Tibial nerve (tissue), 4 donors: ENCODE data around the gene OGFR. TPM values are rescaled to one million over a fixed set of nuclear protein-coding genes. Genes with fewer than 3 reads are reported as not detected.

Source experiments
- DNase-seq, 2 donors: peaks; one replicate each; pipeline ENCODE4 v3.0.0-alpha.2; 2019; ENCODE audit warnings: low spot score in 2 of 2
- H3K27ac ChIP-seq, 4 donors: fragments of 200-600 bp; sonication (generic) in 3 of 4; one replicate each; pipeline ENCODE4 v1.5.1; 2017 to 2019; ENCODE audit warnings: mild to moderate bottlenecking in 1 of 4
- H3K27me3 ChIP-seq, 2 donors: fragments of 200-600 bp; sonication (generic) in 1 of 2; one replicate each; pipeline versions ENCODE4 v1.5.1 to v1.6.0; 2017 to 2019
- H3K36me3 ChIP-seq, 3 donors: fragments of 200-600 bp; sonication (generic); one replicate each; pipeline ENCODE4 v1.5.1; 2018 to 2019
- H3K4me1 ChIP-seq, 4 donors: fragments of 200-600 bp; sonication (generic) in 3 of 4; one replicate each; pipeline ENCODE4 v1.5.1; 2017 to 2019
- H3K4me3 ChIP-seq, 4 donors: fragments of 200-600 bp; sonication (generic) in 3 of 4; one replicate each; pipeline ENCODE4 v1.5.1; 2017 to 2019; ENCODE audit warnings: mild to moderate bottlenecking in 1 of 4, moderate library complexity in 1 of 4
- H3K9me3 ChIP-seq, 4 donors: fragments of 200-600 bp; sonication (generic) in 3 of 4; one replicate each; pipeline ENCODE4 v1.5.1; 2017 to 2019
- CTCF ChIP-seq, 5 experiments: fragments of 200-600 bp in 3 of 5; fragments of 450-650 bp in 2 of 5; sonication (generic) in 3 of 5; IDR thresholded peaks; one replicate each; pipeline ENCODE4 v1.5.1; 2016 to 2019; ENCODE audit warnings: antibody characterized with exemption in 5 of 5, mild to moderate bottlenecking in 3 of 5, moderate library complexity in 2 of 5
- EP300 ChIP-seq, 2 donors: sonication (generic); formaldehyde crosslinking; IDR thresholded peaks; one replicate each; pipeline ENCODE4 v1.6.1; 2017; ENCODE audit warnings: antibody characterized with exemption in 2 of 2, mild to moderate bottlenecking in 1 of 2
- POLR2A ChIP-seq, 2 donors: fragments of 450-650 bp; IDR thresholded peaks; one replicate each; pipeline ENCODE4 v1.6.1; 2017; ENCODE audit warnings: antibody characterized with exemption in 2 of 2, mild to moderate bottlenecking in 2 of 2, moderate library complexity in 2 of 2
- WGBS, 2 donors: methylation state at CpG; one replicate each; pipeline ENCODE4 v1.1.5; 2018; 5-methylcytosine and 5-hydroxymethylcytosine counted together
- total RNA-seq, 4 donors: library from RNA; depleted of rRNA; stranded (reverse); fragments of >200 nt; gene quantifications; one replicate each; pipeline ENCODE4 v1.1.0, GENCODE V29; 2016

The OGFR gene
- total RNA-seq, 4 donors from 2014 or later = 67.1 to 108 (median 80.8) TPM

GRCh38 chr20:62822239-62822787 lies 17.7 kb downstream of the OGFR start:
- TF ChIP-seq CTCF (IDR thresholded peaks at IDR 0.05) = no peak
- no peak for TF ChIP-seq EP300 (IDR thresholded peaks at IDR 0.05)
- TF ChIP-seq POLR2A (IDR thresholded peaks at IDR 0.05) = no peak
- H3K4me1 ChIP-seq = peaks cover 0 to 59% (median 44%) of the 10 kb centered on the region in 4 donors
- WGBS, 2 donors = 86 to 90% methylated on average over 6 of the region's 7 CpGs

GRCh38 chr20:62822788-62823651 lies 18.4 kb downstream of the OGFR start:
- TF ChIP-seq EP300 (IDR thresholded peaks at IDR 0.05) = no peak
- TF ChIP-seq CTCF (IDR thresholded peaks at IDR 0.05) = peak in 2 of 5 experiments; percentile 11 to 28
- H3K27me3 ChIP-seq = no peaks in the 10 kb centered on the region
- H3K27ac ChIP-seq = peak overlapping the region in 2 of 4 donors; percentile 12 to 50
- peaks cover 0 to 41% (median 0%) of the 10 kb centered on the region in 3 donors for H3K36me3 ChIP-seq
- no peaks in the 10 kb centered on the region for H3K9me3 ChIP-seq
- peaks cover 0 to 52% (median 38%) of the 10 kb centered on the region in 4 donors for H3K4me1 ChIP-seq
- no peak overlapping the region for H3K4me3 ChIP-seq
- WGBS, 2 donors = 82 to 88% methylated on average over 24 of the region's 24 CpGs
- no peak for DNase-seq

More at GRCh38 chr20:62822239-62822787, 17.7 kb downstream of the OGFR start:
- DNase-seq = no peak
- Histone ChIP-seq H3K27me3 (peaks cover 0 to 3% of the 10 kb centered on the region in 2 donors), H3K36me3 (peaks cover 0 to 34% (median 0%) of the 10 kb centered on the region in 3 donors), H3K27ac (peak overlapping the region in 1 of 4 donors; percentile 12), H3K4me3 (no peak overlapping the region), H3K9me3 (no peaks in the 10 kb centered on the region)

GRCh38 chr20:62823688-62824475 lies 19.2 kb downstream of the OGFR start:
- Histone ChIP-seq H3K9me3 (no peaks in the 10 kb centered on the region), H3K4me1 (peaks cover 0 to 43% (median 29%) of the 10 kb centered on the region in 4 donors), H3K27me3 (no peaks in the 10 kb centered on the region), H3K36me3 (peaks cover 0 to 50% (median 0%) of the 10 kb centered on the region in 3 donors), H3K4me3 (no peak overlapping the region), H3K27ac (peak overlapping the region; percentile 64 to 87 (median 70))
- no peak for DNase-seq
- WGBS, 2 donors = 64 to 68% methylated on average over 6 to 24 of the region's 38 CpGs
- TF ChIP-seq EP300 (IDR thresholded peaks at IDR 0.05) (no peak), POLR2A (IDR thresholded peaks at IDR 0.05) (no peak), CTCF (IDR thresholded peaks at IDR 0.05) (no peak)

GRCh38 chr20:62824476-62825332 lies 20.1 kb downstream of the OGFR start:
- Histone ChIP-seq H3K9me3 (no peaks in the 10 kb centered on the region), H3K27ac (peak overlapping the region; percentile 64 to 87 (median 74)), H3K4me3 (peak overlapping the region in 2 of 4 donors; percentile 18 to 45), H3K27me3 (no peaks in the 10 kb centered on the region), H3K36me3 (peaks cover 0 to 57% (median 0%) of the 10 kb centered on the region in 3 donors), H3K4me1 (peaks cover 0 to 35% (median 21%) of the 10 kb centered on the region in 4 donors)
- TF ChIP-seq POLR2A (IDR thresholded peaks at IDR 0.05) (no peak), CTCF (IDR thresholded peaks at IDR 0.05) (no peak), EP300 (IDR thresholded peaks at IDR 0.05) (no peak)
- DNase-seq = no peak
- 21 to 49% methylated on average over 4 to 8 of the region's 36 CpGs for WGBS, 2 donors
